Mucosa of rectum (tissue), 2 donors: Measurements from ENCODE around the gene PEX6.

Experiments
- H3K27ac ChIP-seq, 2 donors: one replicate each; pipeline ENCODE4 v1.7.0; 2013; ENCODE audit warnings: inconsistent platforms in 2 of 2, low read depth in 2 of 2, low read length in 2 of 2
- H3K27me3 ChIP-seq, 2 donors: one replicate each; pipeline ENCODE4 v1.7.0; 2013; ENCODE audit warnings: low read length in 2 of 2; ENCODE audit not compliant: control insufficient read depth in 2 of 2, insufficient read depth in 2 of 2
- H3K36me3 ChIP-seq, 2 donors: one replicate each; pipeline ENCODE4 v1.7.0; 2013; ENCODE audit warnings: low read length in 2 of 2; ENCODE audit not compliant: control insufficient read depth in 2 of 2, insufficient read depth in 2 of 2
- H3K4me1 ChIP-seq, 2 donors: one replicate each; pipeline ENCODE4 v1.7.0; 2013; ENCODE audit warnings: low read length in 2 of 2, mild to moderate bottlenecking in 1 of 2; ENCODE audit not compliant: control insufficient read depth in 2 of 2, insufficient read depth in 2 of 2
- H3K4me3 ChIP-seq, 2 donors: one replicate each; pipeline ENCODE4 v1.7.0; 2013; ENCODE audit warnings: low read length in 2 of 2
- H3K9ac ChIP-seq, 2 donors: one replicate each; pipeline ENCODE4 v1.7.0; 2013; ENCODE audit warnings: low read length in 2 of 2, low read depth in 1 of 2, mild to moderate bottlenecking in 1 of 2
- H3K9me3 ChIP-seq, 2 donors: one replicate each; pipeline ENCODE4 v1.7.0; 2013; ENCODE audit warnings: low read length in 2 of 2; ENCODE audit not compliant: control insufficient read depth in 2 of 2
- donor health status: healthy.
- donor health status: Normal muscosa, but diverticular disease.

Gene PEX6

DNA sequence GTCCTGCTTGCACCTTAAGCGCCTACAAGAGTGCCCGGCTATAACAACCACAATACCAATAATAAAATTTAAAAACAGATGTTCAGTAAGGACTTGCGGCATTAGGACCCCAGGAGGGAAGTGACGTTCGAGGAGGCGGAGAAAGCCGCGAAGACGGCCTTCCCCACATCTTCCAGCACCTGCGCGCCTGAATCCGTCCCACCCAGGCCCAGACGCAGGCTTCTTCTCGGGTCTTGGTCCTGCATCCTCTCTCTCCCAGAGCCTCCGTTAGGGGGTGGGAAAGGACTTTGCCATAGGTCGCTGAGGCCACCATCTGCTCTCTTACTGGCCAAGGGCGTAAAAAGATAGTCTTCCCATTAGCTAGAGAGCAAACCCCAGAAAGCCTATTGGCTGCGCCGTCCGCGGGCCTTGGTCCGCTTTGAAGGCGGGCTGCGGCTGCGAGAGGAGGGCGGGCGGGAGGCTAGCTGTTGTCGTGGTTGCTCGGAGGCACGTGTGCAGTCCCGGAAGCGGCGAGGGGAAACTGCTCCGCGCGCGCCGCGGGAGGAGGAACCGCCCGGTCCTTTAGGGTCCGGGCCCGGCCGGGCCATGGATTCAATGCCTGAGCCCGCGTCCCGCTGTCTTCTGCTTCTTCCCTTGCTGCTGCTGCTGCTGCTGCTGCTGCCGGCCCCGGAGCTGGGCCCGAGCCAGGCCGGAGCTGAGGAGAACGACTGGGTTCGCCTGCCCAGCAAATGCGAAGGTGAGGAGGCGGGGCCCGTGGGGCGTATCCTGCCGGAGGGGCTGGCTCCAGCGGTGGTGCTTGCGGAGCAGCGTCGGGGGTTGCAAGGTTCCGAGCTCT lies 49.8 kb downstream of the PEX6 start, which contains the start of gene CNPY3:
TSS of gene CNPY3 (plus strand) at position 495 of the 835 bp plus-strand sequence. CDS start at position 586, 91 bp downstream.
- Histone ChIP-seq H3K4me1 (peaks cover 13 to 18% of the 10 kb centered on the region in 2 donors), H3K27ac (peak within 1 kb of the TSS; percentile 86 to 92), H3K4me3 (peak within 1 kb of the TSS; percentile 75 to 81), H3K9ac (peak within 1 kb of the TSS; percentile 73 to 80), H3K27me3 (no peaks in the 10 kb centered on the region), H3K9me3 (no peaks in the 10 kb centered on the region), H3K36me3 (peaks cover 1% of the 10 kb centered on the region in 2 donors)

DNA sequence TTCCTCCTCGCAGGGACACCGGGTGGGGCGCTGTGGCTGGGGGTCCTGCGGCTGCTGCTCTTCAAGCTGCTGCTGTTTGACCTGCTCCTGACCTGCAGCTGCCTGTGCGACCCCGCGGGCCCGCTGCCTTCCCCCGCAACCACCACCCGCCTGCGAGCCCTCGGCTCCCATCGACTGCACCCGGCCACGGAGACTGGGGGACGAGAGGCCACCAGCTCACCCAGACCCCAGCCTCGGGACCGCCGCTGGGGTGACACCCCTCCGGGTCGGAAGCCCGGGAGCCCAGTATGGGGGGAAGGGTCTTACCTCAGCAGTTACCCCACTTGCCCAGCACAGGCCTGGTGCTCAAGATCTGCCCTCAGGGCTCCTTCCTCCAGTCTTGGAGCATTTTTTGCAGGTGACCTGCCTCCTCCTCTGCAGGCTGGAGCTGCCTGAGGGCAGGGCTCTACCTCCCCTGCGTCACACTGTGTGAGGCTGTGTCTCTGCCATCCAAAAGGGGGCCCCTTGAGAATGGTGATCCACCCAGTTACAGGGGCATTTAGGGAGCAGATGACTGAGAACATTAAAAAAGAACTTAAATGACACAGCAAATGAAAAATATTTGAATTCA lies 53.6 kb downstream of the PEX6 start:
- Histone ChIP-seq H3K9me3 (no peaks in the 10 kb centered on the region), H3K4me1 (peaks cover 9 to 10% of the 10 kb centered on the region in 2 donors), H3K9ac (no peak overlapping the region), H3K27ac (no peak overlapping the region), H3K27me3 (no peaks in the 10 kb centered on the region), H3K4me3 (no peak overlapping the region), H3K36me3 (no peaks in the 10 kb centered on the region)

DNA sequence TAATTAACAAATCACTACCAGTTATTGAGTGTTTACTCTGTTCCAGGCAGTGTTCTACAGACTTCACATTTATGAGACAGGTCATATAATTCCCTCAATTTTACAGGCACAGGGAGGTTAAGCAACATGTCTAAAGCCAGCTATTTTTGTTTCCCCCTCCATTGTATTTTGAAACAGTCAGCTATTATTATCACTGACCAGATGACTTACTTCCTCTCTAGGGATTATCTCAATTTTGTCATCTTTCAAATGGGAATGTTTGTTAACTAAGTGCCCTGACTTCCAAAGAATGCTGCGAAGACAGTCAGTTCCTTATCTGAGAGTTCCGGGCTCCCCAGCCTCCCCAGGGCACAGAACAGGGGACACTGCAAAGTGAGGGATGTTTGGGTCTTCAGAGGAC lies 55.3 kb downstream of the PEX6 start:
- H3K9me3 ChIP-seq = no peaks in the 10 kb centered on the region
- H3K4me3 ChIP-seq = no peak overlapping the region
- H3K36me3 ChIP-seq = no peaks in the 10 kb centered on the region
- no peaks in the 10 kb centered on the region for H3K27me3 ChIP-seq
- H3K27ac ChIP-seq = no peak overlapping the region
- peaks cover 3 to 5% of the 10 kb centered on the region in 2 donors for H3K4me1 ChIP-seq
- no peak overlapping the region for H3K9ac ChIP-seq

DNA sequence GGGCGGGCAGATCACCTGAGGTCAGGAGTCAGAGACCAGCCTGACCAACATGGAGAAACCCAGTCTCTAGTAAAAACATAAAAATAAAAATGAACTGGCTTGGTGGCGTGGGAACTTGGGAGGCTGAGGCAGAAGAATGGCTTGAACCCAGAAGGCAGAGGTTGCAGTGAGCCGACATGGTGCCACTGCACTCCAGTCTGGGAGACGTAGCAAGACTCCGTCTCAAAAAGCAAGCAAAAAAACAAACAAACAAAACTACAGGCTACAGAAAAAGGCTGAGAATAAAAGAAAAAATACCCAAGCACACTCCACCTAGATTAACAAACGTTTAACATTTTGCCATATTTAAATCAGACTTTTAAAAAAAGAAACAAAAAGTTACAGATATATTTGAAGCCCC lies 57.2 kb downstream of the PEX6 start:
- Histone ChIP-seq H3K27ac (no peak overlapping the region), H3K36me3 (no peaks in the 10 kb centered on the region), H3K9me3 (no peaks in the 10 kb centered on the region), H3K4me3 (no peak overlapping the region), H3K4me1 (no peaks in the 10 kb centered on the region), H3K9ac (no peak overlapping the region), H3K27me3 (no peaks in the 10 kb centered on the region)

DNA sequence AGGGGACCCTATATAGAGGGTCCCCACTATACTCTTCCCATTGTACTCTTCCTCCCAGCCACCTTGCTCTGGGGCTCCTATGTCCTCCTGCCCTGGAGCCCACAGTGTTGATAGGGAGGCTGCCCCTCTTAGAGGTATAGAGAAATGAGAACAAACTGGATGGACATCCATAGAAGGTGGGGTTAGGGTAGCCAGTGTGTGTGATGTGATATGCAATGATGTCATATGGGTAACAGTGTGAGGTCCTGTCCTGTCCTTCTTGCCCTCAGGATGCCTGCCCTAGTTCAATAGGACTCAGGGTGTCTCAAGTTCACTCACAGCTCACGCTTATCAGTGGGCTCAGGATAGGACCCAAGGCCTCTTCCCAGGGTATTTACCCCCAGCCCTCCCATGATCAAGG lies 62.7 kb downstream of the PEX6 start:
- H3K9me3 ChIP-seq = no peaks in the 10 kb centered on the region
- no peak overlapping the region for H3K9ac ChIP-seq
- H3K36me3 ChIP-seq = no peaks in the 10 kb centered on the region
- no peak overlapping the region for H3K27ac ChIP-seq
- H3K4me3 ChIP-seq = no peak overlapping the region
- H3K27me3 ChIP-seq = no peaks in the 10 kb centered on the region
- H3K4me1 ChIP-seq = no peaks in the 10 kb centered on the region

DNA sequence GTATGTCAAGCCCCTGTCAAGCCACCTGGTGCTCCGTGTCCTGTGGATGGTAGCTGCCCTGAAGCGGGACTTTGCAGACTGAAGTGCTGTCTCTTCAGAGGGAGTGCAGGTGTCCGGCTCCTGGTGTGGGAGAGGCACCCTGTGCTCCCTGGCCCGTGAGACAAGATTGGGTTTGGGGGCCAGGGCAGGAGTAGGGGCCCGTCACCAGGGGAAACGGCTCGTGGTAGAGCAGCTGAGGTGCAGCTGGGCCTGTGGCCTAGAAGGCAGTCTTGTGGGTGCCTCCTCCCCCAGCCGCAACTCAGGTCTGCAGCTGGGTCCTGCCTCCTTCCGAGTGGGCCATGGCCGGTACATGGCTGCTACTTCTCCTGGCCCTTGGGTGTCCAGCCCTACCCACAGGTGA lies 63.2 kb downstream of the PEX6 start, which contains the start of gene PTCRA:
TSS of gene PTCRA (plus strand) at position 322 of the 400 bp plus-strand sequence. CDS start at position 339, 17 bp downstream.
- Histone ChIP-seq H3K27ac (no peak within 1 kb of the TSS), H3K4me3 (no peak within 1 kb of the TSS)

DNA sequence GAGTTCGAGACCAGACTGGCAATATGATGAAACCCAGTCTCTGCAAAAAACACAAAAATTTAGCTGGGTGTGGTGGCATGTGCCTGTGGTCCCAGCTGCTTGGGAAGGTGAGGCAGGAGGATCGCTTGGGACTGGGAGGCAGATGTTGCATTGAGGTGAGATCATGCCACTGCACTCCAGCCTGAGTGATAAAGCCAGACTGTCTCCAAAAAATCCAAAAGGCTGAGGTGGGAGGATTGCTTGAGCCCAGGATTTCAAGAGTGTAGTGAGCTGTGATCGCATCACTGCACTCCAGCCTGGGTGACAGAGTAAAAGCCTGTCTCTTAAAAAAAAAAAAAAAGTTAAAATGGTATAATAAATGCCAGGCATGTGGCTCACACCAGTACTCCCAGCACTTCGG lies 64.4 kb downstream of the PEX6 start:
- Histone ChIP-seq H3K4me3 (no peak overlapping the region), H3K4me1 (no peaks in the 10 kb centered on the region), H3K27ac (no peak overlapping the region), H3K9me3 (no peaks in the 10 kb centered on the region), H3K36me3 (no peaks in the 10 kb centered on the region), H3K27me3 (no peaks in the 10 kb centered on the region), H3K9ac (no peak overlapping the region)

More for the DNA sequence above, 63.2 kb downstream of the PEX6 start, which contains the start of gene PTCRA:
- Histone ChIP-seq H3K27me3 (no peaks in the 10 kb centered on the region), H3K9me3 (no peaks in the 10 kb centered on the region), H3K36me3 (no peaks in the 10 kb centered on the region), H3K9ac (no peak within 1 kb of the TSS), H3K4me1 (no peaks in the 10 kb centered on the region)
